Naive thymus-derived CD4-positive, alpha-beta T cell (primary cell): ENCODE data around the gene TRMT11. TPM values are rescaled to one million over a fixed set of nuclear protein-coding genes. Genes with fewer than 3 reads are reported as not detected.

Source experiments
- ATAC-seq: fragments of 150-1000 bp; cut with Tn5 transposase; 2 replicates; pipeline ENCODE4 v1.10.0; 2021; ENCODE audit warnings: mild to moderate bottlenecking, moderate library complexity
- CTCF ChIA-PET: fragments of 350-600 bp; sonication (Branson Sonifier 250); formaldehyde crosslinking; loops from one replicate; lab custom pipeline; 2021; ENCODE audit warnings: antibody characterized with exemption; lab: Charles Lee
- POLR2A ChIA-PET: fragments of 350-600 bp; sonication (Branson Sonifier 250); formaldehyde crosslinking; loops from one replicate; lab custom pipeline; 2021; ENCODE audit warnings: antibody characterized with exemption, inconsistent platforms; lab: Charles Lee
- DNase-seq, 9 donors: peaks; one replicate each; pipeline versions ENCODE4 v3.0.0 to v3.0.0-alpha.2; 2020 to 2022; ENCODE audit warnings: mixed read lengths in 1 of 9
- H3K27ac ChIP-seq: one replicate; pipeline ENCODE4 v1.7.0; 2013; ENCODE audit warnings: mild to moderate bottlenecking, low read depth, low read length, moderate library complexity
- H3K27me3 ChIP-seq, 2 donors: one replicate each; pipeline ENCODE4 v1.7.0; 2013; ENCODE audit warnings: low read length in 2 of 2, mild to moderate bottlenecking in 2 of 2, moderate library complexity in 2 of 2; ENCODE audit not compliant: control insufficient read depth in 2 of 2, insufficient read depth in 2 of 2
- H3K36me3 ChIP-seq, 3 experiments: 1 replicate in 2 of 3; 2 replicates in 1 of 3; pipeline ENCODE4 v1.7.0; 2013; ENCODE audit warnings: low read length in 3 of 3, mild to moderate bottlenecking in 3 of 3, moderate library complexity in 1 of 3; ENCODE audit not compliant: insufficient read depth in 3 of 3, control insufficient read depth in 2 of 3
- H3K4me1 ChIP-seq, 2 donors: one replicate each; pipeline ENCODE4 v1.7.0; 2013; ENCODE audit warnings: low read length in 2 of 2, mild to moderate bottlenecking in 2 of 2, moderate library complexity in 1 of 2; ENCODE audit not compliant: control insufficient read depth in 2 of 2, insufficient read depth in 2 of 2
- H3K4me3 ChIP-seq: 2 replicates; pipeline ENCODE4 v1.7.0; 2013; ENCODE audit warnings: mild to moderate bottlenecking, low read length
- H3K9me3 ChIP-seq, 3 experiments: 1 replicate in 2 of 3; 2 replicates in 1 of 3; pipeline ENCODE4 v1.7.0; 2013; ENCODE audit warnings: low read length in 3 of 3; ENCODE audit not compliant: control insufficient read depth in 2 of 3
- H3K27ac Mint-ChIP-seq, 9 donors: one replicate each; pipeline ENCODE4 v1.8.0; 2020 to 2022; ENCODE audit warnings: mixed read lengths in 9 of 9, mild to moderate bottlenecking in 8 of 9, moderate library complexity in 5 of 9, inconsistent platforms in 2 of 9
- H3K27me3 Mint-ChIP-seq, 5 donors: one replicate each; pipeline ENCODE4 v1.8.0; 2021 to 2022; ENCODE audit warnings: mixed read lengths in 5 of 5, mild to moderate bottlenecking in 1 of 5
- H3K36me3 Mint-ChIP-seq, 5 donors: one replicate each; pipeline ENCODE4 v1.8.0; 2020 to 2022; ENCODE audit warnings: mixed read lengths in 5 of 5, mild to moderate bottlenecking in 3 of 5, inconsistent platforms in 1 of 5
- H3K4me1 Mint-ChIP-seq, 7 donors: one replicate each; pipeline ENCODE4 v1.8.0; 2020 to 2022; ENCODE audit warnings: mixed read lengths in 7 of 7, mild to moderate bottlenecking in 3 of 7, inconsistent platforms in 1 of 7
- H3K4me3 Mint-ChIP-seq, 10 donors: one replicate each; pipeline ENCODE4 v1.8.0; 2020 to 2022; ENCODE audit warnings: mild to moderate bottlenecking in 10 of 10, mixed read lengths in 10 of 10, moderate library complexity in 6 of 10, inconsistent platforms in 2 of 10
- H3K9me3 Mint-ChIP-seq, 11 donors: one replicate each; pipeline ENCODE4 v1.8.0; 2020 to 2022; ENCODE audit warnings: mixed read lengths in 11 of 11, mild to moderate bottlenecking in 4 of 11, inconsistent platforms in 1 of 11, moderate library complexity in 1 of 11
- intact Hi-C, 2 donors: fragments of 100-400 bp; cut with micrococcal nuclease; formaldehyde crosslinking; loops; one replicate each; pipeline ENCODE4 v1.15.1; 2023
- polyA plus RNA-seq, 2 donors: library from polyadenylated mRNA; unstranded; fragments of 300-500 nt; fragmentation: Illumina TruSeq; gene quantifications; one replicate each; pipeline ENCODE4 v1.2.3, GENCODE V29; 2021
- total RNA-seq, 6 experiments: library from RNA in 5 of 6; stranded (reverse) in 5 of 6; gene quantifications; 1 replicate in 5 of 6; 2 replicates in 1 of 6; pipeline ENCODE4 v1.2.3 and lab custom pipeline; 2021 to 2026

Gene TRMT11
- total and polyA plus RNA-seq, 7 experiments from 2014 or later = 12.4 to 34.1 (median 17.0) TPM

GRCh38 chr6:126007800-126008199 lies 21.5 kb downstream of the TRMT11 start:
- CTCF ChIA-PET = no interaction called here
- H3K4me3 Mint-ChIP-seq = no peak overlapping the region
- no peaks in the 10 kb centered on the region for H3K27me3 Mint-ChIP-seq

GRCh38 chr6:126010040-126010439 lies 23.7 kb downstream of the TRMT11 start:
- H3K36me3 ChIP-seq = peaks cover 5 to 45% (median 19%) of the 10 kb centered on the region in 3 experiments
- Mint-ChIP-seq H3K4me1 (peaks cover 0 to 5% (median 0%) of the 10 kb centered on the region in 7 donors), H3K4me3 (no peak overlapping the region), H3K9me3 (no peaks in the 10 kb centered on the region), H3K36me3 (peaks cover 13 to 48% (median 34%) of the 10 kb centered on the region in 5 donors), H3K27me3 (no peaks in the 10 kb centered on the region), H3K27ac (peak overlapping the region in 1 of 9 donors; percentile 9)
- H3K27ac ChIP-seq = no peak overlapping the region
- POLR2A ChIA-PET = no interaction called here
- CTCF ChIA-PET = no interaction called here
- no peaks in the 10 kb centered on the region for H3K4me1 ChIP-seq
- intact Hi-C loops = no loop called here
- ATAC-seq = no peak
- H3K27me3 ChIP-seq = no peaks in the 10 kb centered on the region
- H3K4me3 ChIP-seq = no peak overlapping the region
- no peaks in the 10 kb centered on the region for H3K9me3 ChIP-seq
- no peak for DNase-seq

More at GRCh38 chr6:126007800-126008199, 21.5 kb downstream of the TRMT11 start:
- Histone ChIP-seq H3K4me1 (no peaks in the 10 kb centered on the region), H3K27me3 (no peaks in the 10 kb centered on the region), H3K4me3 (no peak overlapping the region), H3K9me3 (no peaks in the 10 kb centered on the region), H3K36me3 (peaks cover 5 to 31% (median 19%) of the 10 kb centered on the region in 3 experiments), H3K27ac (no peak overlapping the region)
- POLR2A ChIA-PET = interaction anchor here (1.1 kb wide), 1 partner anchor 20 kb away, joined by 3 read pairs; no protein-coding TSS in a partner anchor
- DNase-seq (no peak), ATAC-seq (no peak)
- Mint-ChIP-seq H3K27ac (no peak overlapping the region), H3K36me3 (peaks cover 12 to 50% (median 30%) of the 10 kb centered on the region in 5 donors), H3K9me3 (no peaks in the 10 kb centered on the region), H3K4me1 (peaks cover 2 to 15% (median 9%) of the 10 kb centered on the region in 7 donors)
- intact Hi-C loops = no loop called here

GRCh38 chr6:126015863-126016262 lies 29.5 kb downstream of the TRMT11 start:
- H3K27me3 ChIP-seq = no peaks in the 10 kb centered on the region
- no peaks in the 10 kb centered on the region for H3K9me3 Mint-ChIP-seq
- no peak overlapping the region for H3K4me3 ChIP-seq
- H3K27ac ChIP-seq = no peak overlapping the region
- no peaks in the 10 kb centered on the region for H3K9me3 ChIP-seq
- no peak overlapping the region for H3K4me3 Mint-ChIP-seq
- no peaks in the 10 kb centered on the region for H3K4me1 ChIP-seq
- peaks cover 22 to 67% (median 40%) of the 10 kb centered on the region in 5 donors for H3K36me3 Mint-ChIP-seq
- peaks cover 0 to 49% (median 23%) of the 10 kb centered on the region in 3 experiments for H3K36me3 ChIP-seq
- H3K27ac Mint-ChIP-seq = no peak overlapping the region
- H3K4me1 Mint-ChIP-seq = peaks cover 0 to 7% (median 0%) of the 10 kb centered on the region in 7 donors
- CTCF ChIA-PET = no interaction called here
- ATAC-seq (no peak), DNase-seq (no peak)
- no peaks in the 10 kb centered on the region for H3K27me3 Mint-ChIP-seq
- intact Hi-C loops = loop anchor here in 1 of 2 donors (2.0 kb wide), 1 partner anchor 15 kb away; no protein-coding TSS in a partner anchor
- POLR2A ChIA-PET = no interaction called here

GRCh38 chr6:126016591-126016990 lies 30.3 kb downstream of the TRMT11 start:
- Mint-ChIP-seq H3K27me3 (no peaks in the 10 kb centered on the region), H3K4me1 (peaks cover 0 to 7% (median 0%) of the 10 kb centered on the region in 7 donors), H3K27ac (no peak overlapping the region), H3K36me3 (peaks cover 24 to 69% (median 42%) of the 10 kb centered on the region in 5 donors), H3K9me3 (no peaks in the 10 kb centered on the region), H3K4me3 (no peak overlapping the region)
- CTCF ChIA-PET = no interaction called here
- ATAC-seq (no peak), DNase-seq (no peak)
- no peaks in the 10 kb centered on the region for H3K9me3 ChIP-seq
- intact Hi-C loops = no loop called here
- no peaks in the 10 kb centered on the region for H3K27me3 ChIP-seq
- no peak overlapping the region for H3K4me3 ChIP-seq
- POLR2A ChIA-PET = no interaction called here
- peaks cover 0 to 51% (median 19%) of the 10 kb centered on the region in 3 experiments for H3K36me3 ChIP-seq
- H3K4me1 ChIP-seq = no peaks in the 10 kb centered on the region
- H3K27ac ChIP-seq = no peak overlapping the region

- Mint-ChIP-seq H3K4me1 (peaks cover 0 to 7% (median 0%) of the 10 kb centered on the region in 7 donors), H3K36me3 (peaks cover 20 to 64% (median 38%) of the 10 kb centered on the region in 5 donors), H3K9me3 (no peaks in the 10 kb centered on the region), H3K27me3 (no peaks in the 10 kb centered on the region), H3K27ac (no peak overlapping the region), H3K4me3 (no peak overlapping the region)
- H3K36me3 ChIP-seq = peaks cover 0 to 54% (median 22%) of the 10 kb centered on the region in 3 experiments
- H3K9me3 ChIP-seq = no peaks in the 10 kb centered on the region
- no peak overlapping the region for H3K4me3 ChIP-seq
- ChIA-PET POLR2A (interaction anchor here (1.3 kb wide), 1 partner anchor 31 kb away, joined by 4 read pairs; the partner anchor contains the start of gene TRMT11), CTCF (interaction anchor here (0.6 kb wide), 1 partner anchor 61 kb away, joined by 3 read pairs; the partner anchor contains the start of gene HINT3)
- ATAC-seq = no peak
- no peak for DNase-seq
- intact Hi-C loops = no loop called here
- H3K27ac ChIP-seq = no peak overlapping the region
- no peaks in the 10 kb centered on the region for H3K27me3 ChIP-seq
- H3K4me1 ChIP-seq = no peaks in the 10 kb centered on the region
These were observed 31.3 kb downstream of the TRMT11 start for GRCh38 chr6:126017668-126018067.

- no peaks in the 10 kb centered on the region for H3K27me3 ChIP-seq
- ChIA-PET CTCF (interaction anchor here (1.8 kb wide), 1 partner anchor 25 kb away, joined by 6 read pairs; no protein-coding TSS in a partner anchor), POLR2A (no interaction called here)
- Mint-ChIP-seq H3K4me1 (peaks cover 0 to 5% (median 0%) of the 10 kb centered on the region in 7 donors), H3K36me3 (peaks cover 14 to 69% (median 35%) of the 10 kb centered on the region in 5 donors), H3K4me3 (no peak overlapping the region), H3K27ac (no peak overlapping the region), H3K27me3 (no peaks in the 10 kb centered on the region), H3K9me3 (no peaks in the 10 kb centered on the region)
- no peak for ATAC-seq
- H3K36me3 ChIP-seq = peaks cover 0 to 44% (median 21%) of the 10 kb centered on the region in 3 experiments
- no peaks in the 10 kb centered on the region for H3K9me3 ChIP-seq
- H3K4me1 ChIP-seq = no peaks in the 10 kb centered on the region
- no peak overlapping the region for H3K4me3 ChIP-seq
- intact Hi-C loops = no loop called here
- H3K27ac ChIP-seq = no peak overlapping the region
- DNase-seq = no peak
These were observed 34.1 kb downstream of the TRMT11 start for GRCh38 chr6:126020305-126021050.
